Effector memory CD4-positive, alpha-beta T cell (primary cell): ENCODE measurements around the gene MAP3K4.

Experiments
- DNase-seq, 3 donors: peaks; one replicate each; pipeline ENCODE4 v3.0.0-alpha.2; 2020
- H3K27ac ChIP-seq: 2 replicates; pipeline ENCODE4 v1.7.0; 2013; ENCODE audit warnings: mild to moderate bottlenecking, low read length, moderate library complexity; ENCODE audit not compliant: insufficient read depth, poor library complexity, severe bottlenecking
- H3K27me3 ChIP-seq: replicated peaks from 2 replicates; pipeline ENCODE4 v1.7.0; 2013; ENCODE audit warnings: mild to moderate bottlenecking, low read length; ENCODE audit not compliant: insufficient read depth, control insufficient read depth, poor library complexity, severe bottlenecking
- H3K36me3 ChIP-seq: 2 replicates; pipeline ENCODE4 v1.7.0; 2013; ENCODE audit warnings: mild to moderate bottlenecking, low read length, moderate library complexity; ENCODE audit not compliant: control insufficient read depth, insufficient read depth
- H3K4me1 ChIP-seq: 2 replicates; pipeline ENCODE4 v1.7.0; 2013; ENCODE audit warnings: low read length, mild to moderate bottlenecking; ENCODE audit not compliant: control insufficient read depth, insufficient read depth, poor library complexity, severe bottlenecking
- H3K4me3 ChIP-seq: 2 replicates; pipeline ENCODE4 v1.7.0; 2013; ENCODE audit warnings: low read length, low read depth, mild to moderate bottlenecking; ENCODE audit not compliant: insufficient read depth, poor library complexity, severe bottlenecking
- H3K9me3 ChIP-seq: 2 replicates; pipeline ENCODE4 v1.7.0; 2013; ENCODE audit warnings: mild to moderate bottlenecking, low read length, moderate library complexity; ENCODE audit not compliant: control insufficient read depth

MAP3K4 gene

GRCh38 chr6:161130541-161130940 lies 139.0 kb downstream of the MAP3K4 start:
- Histone ChIP-seq H3K4me3 (no peak overlapping the region), H3K9me3 (no peaks in the 10 kb centered on the region), H3K4me1 (no peaks in the 10 kb centered on the region), H3K36me3 (peaks cover 17% of the 10 kb centered on the region), H3K27me3 (no peaks in the 10 kb centered on the region), H3K27ac (no peak overlapping the region)
- no peak for DNase-seq

GRCh38 chr6:161130967-161131766 lies 139.6 kb downstream of the MAP3K4 start:
- H3K27me3 ChIP-seq = no peaks in the 10 kb centered on the region
- H3K4me1 ChIP-seq = no peaks in the 10 kb centered on the region
- no peaks in the 10 kb centered on the region for H3K9me3 ChIP-seq
- peaks cover 11% of the 10 kb centered on the region for H3K36me3 ChIP-seq
- H3K27ac ChIP-seq = no peak overlapping the region
- no peak for DNase-seq
- no peak overlapping the region for H3K4me3 ChIP-seq

GRCh38 chr6:161132384-161132783 lies 140.8 kb downstream of the MAP3K4 start:
- Histone ChIP-seq H3K9me3 (no peaks in the 10 kb centered on the region), H3K27me3 (no peaks in the 10 kb centered on the region), H3K36me3 (peaks cover 7% of the 10 kb centered on the region), H3K4me1 (no peaks in the 10 kb centered on the region), H3K27ac (no peak overlapping the region), H3K4me3 (no peak overlapping the region)
- DNase-seq = no peak

GRCh38 chr6:161133963-161134362 lies 142.4 kb downstream of the MAP3K4 start:
- no peak for DNase-seq
- no peaks in the 10 kb centered on the region for H3K9me3 ChIP-seq
- H3K4me3 ChIP-seq = no peak overlapping the region
- peaks cover 7% of the 10 kb centered on the region for H3K36me3 ChIP-seq
- H3K27me3 ChIP-seq = no peaks in the 10 kb centered on the region
- H3K27ac ChIP-seq = no peak overlapping the region
- H3K4me1 ChIP-seq = no peaks in the 10 kb centered on the region

- H3K4me1 ChIP-seq = no peaks in the 10 kb centered on the region
- H3K9me3 ChIP-seq = no peaks in the 10 kb centered on the region
- no peak overlapping the region for H3K4me3 ChIP-seq
- no peak overlapping the region for H3K27ac ChIP-seq
- no peak for DNase-seq
- no peaks in the 10 kb centered on the region for H3K27me3 ChIP-seq
- H3K36me3 ChIP-seq = peaks cover 7% of the 10 kb centered on the region
These were observed 143.2 kb downstream of the MAP3K4 start for GRCh38 chr6:161134550-161135298.

- DNase-seq = no peak
- Histone ChIP-seq H3K36me3 (peaks cover 7% of the 10 kb centered on the region), H3K27ac (no peak overlapping the region), H3K4me1 (no peaks in the 10 kb centered on the region), H3K9me3 (no peaks in the 10 kb centered on the region), H3K4me3 (no peak overlapping the region), H3K27me3 (no peaks in the 10 kb centered on the region)
These were observed 144.4 kb downstream of the MAP3K4 start for GRCh38 chr6:161135695-161136591.

GRCh38 chr6:161136655-161137054 lies 145.1 kb downstream of the MAP3K4 start:
- DNase-seq = no peak
- no peaks in the 10 kb centered on the region for H3K4me1 ChIP-seq
- no peak overlapping the region for H3K27ac ChIP-seq
- H3K27me3 ChIP-seq = no peaks in the 10 kb centered on the region
- H3K4me3 ChIP-seq = no peak overlapping the region
- peaks cover 7% of the 10 kb centered on the region for H3K36me3 ChIP-seq
- H3K9me3 ChIP-seq = no peaks in the 10 kb centered on the region

- DNase-seq = no peak
- Histone ChIP-seq H3K27me3 (no peaks in the 10 kb centered on the region), H3K9me3 (no peaks in the 10 kb centered on the region), H3K36me3 (peaks cover 5% of the 10 kb centered on the region), H3K27ac (no peak overlapping the region), H3K4me3 (no peak overlapping the region), H3K4me1 (no peaks in the 10 kb centered on the region)
These were observed 145.8 kb downstream of the MAP3K4 start for GRCh38 chr6:161137320-161137719.

- Histone ChIP-seq H3K4me1 (no peaks in the 10 kb centered on the region), H3K27me3 (no peaks in the 10 kb centered on the region), H3K4me3 (no peak overlapping the region), H3K9me3 (no peaks in the 10 kb centered on the region), H3K36me3 (no peaks in the 10 kb centered on the region), H3K27ac (no peak overlapping the region)
- no peak for DNase-seq
These were observed 146.4 kb downstream of the MAP3K4 start for GRCh38 chr6:161137839-161138542.
